NB4 (cell line): Measurements from ENCODE around the gene PFKFB3.
"Not testable (repeated sequence)": the region's sequence is repeated elsewhere in the genome, so short reads cannot be mapped to it uniquely, and the experiment has no call there.

Source experiments
- DNase-seq: peaks from one replicate; pipeline ENCODE4 v3.0.0; 2010; ENCODE audit warnings: low read depth
- H3K4me3 ChIP-seq: one replicate; pipeline ENCODE4 v1.5.1; 2011; ENCODE audit warnings: mild to moderate bottlenecking, low read depth, low read length, moderate library complexity
- CTCF ChIP-seq: IDR thresholded peaks from one replicate; pipeline ENCODE4 v1.5.1; 2012; ENCODE audit warnings: low read depth, low read length
- MYC ChIP-seq: IDR thresholded peaks from 2 replicates; pipeline ENCODE4 v1.6.1; 2011; ENCODE audit warnings: low read depth, low read length
- POLR2A ChIP-seq: IDR thresholded peaks from 2 replicates; pipeline ENCODE4 v1.6.1; 2011; ENCODE audit warnings: mild to moderate bottlenecking; ENCODE audit not compliant: insufficient read length; ENCODE audit errors: extremely low read depth
- TF ChIP-seq, protein P1 (sequence below): IDR thresholded peaks from 2 replicates; pipeline ENCODE4 v1.6.1; 2011; ENCODE audit warnings: low read depth, low read length

Gene PFKFB3

GRCh38 chr10:6203331-6204062, 765 bp downstream of the PFKFB3 start:
- peak; percentile 66 for DNase-seq
- peak overlapping the region; percentile 72 for H3K4me3 ChIP-seq

DNA sequence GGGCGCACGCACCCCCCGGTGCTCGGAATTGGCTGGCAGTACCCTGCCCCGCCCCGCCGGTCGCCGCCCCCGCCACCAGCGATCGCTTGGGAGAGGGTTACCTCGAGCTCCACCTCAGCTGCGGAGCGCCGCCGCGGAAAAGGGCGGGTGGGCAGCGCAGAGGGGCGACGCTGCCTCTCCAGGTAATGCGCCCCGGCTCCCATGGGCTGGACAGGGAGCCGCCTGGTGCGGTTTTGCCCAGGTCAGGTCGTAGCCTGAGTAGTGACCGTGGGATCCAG, 1.3 kb downstream of the PFKFB3 start:
- TF ChIP-seq MYC = no peak
- no peak for TF ChIP-seq POLR2A
- TF ChIP-seq, protein P1, sequence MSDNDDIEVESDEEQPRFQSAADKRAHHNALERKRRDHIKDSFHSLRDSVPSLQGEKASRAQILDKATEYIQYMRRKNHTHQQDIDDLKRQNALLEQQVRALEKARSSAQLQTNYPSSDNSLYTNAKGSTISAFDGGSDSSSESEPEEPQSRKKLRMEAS = no peak
- TF ChIP-seq CTCF = no peak
- H3K4me3 ChIP-seq = peak overlapping the region; percentile 72
- DNase-seq = peak; percentile 8

More at GRCh38 chr10:6203331-6204062, 765 bp downstream of the PFKFB3 start:
- TF ChIP-seq, protein P1 = no peak
- TF ChIP-seq CTCF (no peak), POLR2A (no peak), MYC (no peak)

DNA sequence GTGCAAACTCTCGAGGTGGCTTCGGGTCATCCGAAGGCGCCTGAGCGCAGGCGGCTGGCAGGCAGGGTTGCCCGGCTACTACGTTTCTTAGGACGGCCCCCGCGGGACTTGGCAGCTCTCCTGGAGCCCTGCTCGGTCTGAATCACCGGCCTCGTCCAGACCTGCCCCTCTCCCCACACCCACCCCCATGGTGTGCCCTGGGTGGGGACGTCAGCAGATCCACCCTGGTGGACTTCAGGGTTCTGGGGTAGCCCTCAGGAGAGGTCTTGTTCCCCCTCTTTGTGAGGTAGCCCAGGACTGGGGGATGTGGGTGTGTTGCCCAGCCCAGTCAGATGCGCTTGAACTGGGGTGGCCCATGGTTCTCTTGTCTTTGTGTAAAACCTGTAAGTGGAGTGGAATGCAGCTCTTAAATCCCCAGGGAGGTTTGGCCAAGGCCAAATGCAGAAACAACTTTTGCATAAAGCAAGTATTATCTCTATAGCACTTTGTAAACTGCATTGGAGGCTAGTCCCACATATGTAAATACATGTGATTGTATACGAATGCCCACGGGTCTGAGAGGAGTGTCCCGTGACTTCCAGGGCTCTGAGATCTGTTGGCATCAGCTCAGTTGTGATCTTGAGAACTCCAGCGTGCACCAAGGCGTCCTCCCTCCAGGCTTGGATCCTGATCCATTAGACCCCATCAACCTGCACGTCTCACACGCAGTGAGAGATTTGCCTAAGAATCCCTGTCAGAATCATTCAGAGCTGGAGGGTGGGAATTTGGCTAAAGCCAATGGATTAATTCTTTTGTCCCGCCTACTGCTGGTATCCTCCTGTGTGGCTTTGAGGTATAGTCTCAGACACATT, 1.8 kb downstream of the PFKFB3 start:
- DNase-seq = peak; percentile 21
- peak overlapping the region; percentile 72 for H3K4me3 ChIP-seq
- TF ChIP-seq CTCF = no peak
- TF ChIP-seq, protein P1 = no peak
- no peak for TF ChIP-seq MYC
- TF ChIP-seq POLR2A = no peak

GRCh38 chr10:6206486-6206885, 3.8 kb downstream of the PFKFB3 start:
- H3K4me3 ChIP-seq = not testable (repeated sequence)

DNA sequence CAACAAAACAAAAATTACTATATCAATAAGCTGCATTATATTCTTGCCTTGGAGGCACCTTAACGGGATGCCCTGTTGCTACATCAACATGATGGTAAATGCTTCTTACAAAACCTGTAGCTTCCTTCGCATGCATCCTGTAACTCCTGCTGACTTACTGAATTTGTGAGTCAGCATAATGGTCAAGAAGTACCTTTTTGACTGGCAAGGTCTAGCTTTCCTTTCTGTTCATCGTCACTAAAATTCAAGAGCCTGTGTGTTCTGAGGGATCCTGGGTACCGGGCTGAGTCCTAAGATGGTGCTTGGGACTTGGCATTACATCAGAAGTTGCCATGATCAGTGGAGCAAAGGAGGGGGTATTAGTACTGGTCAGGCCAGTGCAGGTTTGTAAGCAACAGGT, 4.9 kb downstream of the PFKFB3 start:
- no peak for TF ChIP-seq POLR2A
- TF ChIP-seq MYC = no peak
- TF ChIP-seq, protein P1 = no peak
- TF ChIP-seq CTCF = no peak
- H3K4me3 ChIP-seq = no peak overlapping the region
- DNase-seq = peak; percentile 16

More at GRCh38 chr10:6206486-6206885, 3.8 kb downstream of the PFKFB3 start:
- DNase-seq = not testable (repeated sequence)

- no peak for DNase-seq
- no peak overlapping the region for H3K4me3 ChIP-seq
- no peak for TF ChIP-seq CTCF
- TF ChIP-seq, protein P1 = no peak
- TF ChIP-seq MYC = no peak
Observed at GRCh38 chr10:6208799-6209235, 6.1 kb downstream of the PFKFB3 start.
